GM12874 (cell line): ENCODE measurements around the gene CRISP1.

ENCODE experiments used
- TF ChIP-seq, protein P1 (sequence below): IDR thresholded peaks from 2 replicates; pipeline ENCODE4 v1.5.1; 2011; ENCODE audit warnings: low read depth, mild to moderate bottlenecking, control low read depth, low read length, moderate library complexity; ENCODE audit not compliant: insufficient read depth

The CRISP1 gene

GRCh38 chr6:49839957-49840356, 26.4 kb downstream of the CRISP1 start:
- TF ChIP-seq, protein P1, sequence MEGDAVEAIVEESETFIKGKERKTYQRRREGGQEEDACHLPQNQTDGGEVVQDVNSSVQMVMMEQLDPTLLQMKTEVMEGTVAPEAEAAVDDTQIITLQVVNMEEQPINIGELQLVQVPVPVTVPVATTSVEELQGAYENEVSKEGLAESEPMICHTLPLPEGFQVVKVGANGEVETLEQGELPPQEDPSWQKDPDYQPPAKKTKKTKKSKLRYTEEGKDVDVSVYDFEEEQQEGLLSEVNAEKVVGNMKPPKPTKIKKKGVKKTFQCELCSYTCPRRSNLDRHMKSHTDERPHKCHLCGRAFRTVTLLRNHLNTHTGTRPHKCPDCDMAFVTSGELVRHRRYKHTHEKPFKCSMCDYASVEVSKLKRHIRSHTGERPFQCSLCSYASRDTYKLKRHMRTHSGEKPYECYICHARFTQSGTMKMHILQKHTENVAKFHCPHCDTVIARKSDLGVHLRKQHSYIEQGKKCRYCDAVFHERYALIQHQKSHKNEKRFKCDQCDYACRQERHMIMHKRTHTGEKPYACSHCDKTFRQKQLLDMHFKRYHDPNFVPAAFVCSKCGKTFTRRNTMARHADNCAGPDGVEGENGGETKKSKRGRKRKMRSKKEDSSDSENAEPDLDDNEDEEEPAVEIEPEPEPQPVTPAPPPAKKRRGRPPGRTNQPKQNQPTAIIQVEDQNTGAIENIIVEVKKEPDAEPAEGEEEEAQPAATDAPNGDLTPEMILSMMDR = no peak

- TF ChIP-seq, protein P1 = no peak
These were observed 27.2 kb downstream of the CRISP1 start for GRCh38 chr6:49839162-49839561.

GRCh38 chr6:49835140-49835539, 31.2 kb downstream of the CRISP1 start:
- TF ChIP-seq, protein P1 = no peak

- TF ChIP-seq, protein P1 = no peak
These were observed 32.9 kb downstream of the CRISP1 start for GRCh38 chr6:49833386-49833785.

- TF ChIP-seq, protein P1 = no peak
These were observed 39.5 kb downstream of the CRISP1 start for GRCh38 chr6:49826743-49827406.

- TF ChIP-seq, protein P1 = no peak
These were observed 51.2 kb downstream of the CRISP1 start for GRCh38 chr6:49815166-49815565.

DNA sequence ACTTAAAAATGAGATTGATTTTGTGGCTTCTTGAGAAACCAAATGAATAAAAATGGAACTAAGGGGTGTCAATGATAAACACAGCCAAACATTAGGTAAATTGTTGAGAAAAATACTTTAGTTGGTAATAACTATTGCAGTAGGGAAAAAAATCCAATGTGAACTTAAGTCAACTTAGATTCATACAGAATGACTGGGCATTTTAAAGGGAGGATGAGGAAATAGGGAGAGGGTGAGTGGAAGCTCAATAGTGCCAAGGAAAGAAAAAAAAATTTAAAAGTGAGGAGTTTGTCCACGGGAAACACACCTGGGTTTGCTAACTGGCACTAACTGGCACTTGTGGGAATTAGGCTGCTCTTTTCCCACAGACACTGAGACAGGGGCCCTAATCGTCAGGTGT, 53.1 kb downstream of the CRISP1 start:
- TF ChIP-seq, protein P1 = no peak

- TF ChIP-seq, protein P1 = no peak
These were observed 60.2 kb downstream of the CRISP1 start for GRCh38 chr6:49806145-49806544.
